D721Med (cell line): ENCODE data around the gene PPP1R9A.

Experiments used
- DNase-seq: peaks from one replicate; pipeline ENCODE4 v3.0.0; 2011; ENCODE audit warnings: low spot score; ENCODE audit not compliant: insufficient read length
- FAIRE-seq: peaks from 2 replicates; lab custom pipeline; 2011; peaks lifted over from hg19 to GRCh38; lab: Jason Lieb, UNC
- TF ChIP-seq, protein P1 (sequence below): IDR thresholded peaks from 2 replicates; pipeline ENCODE4 v1.5.1; 2012; ENCODE audit warnings: mild to moderate bottlenecking, control low read depth; ENCODE audit not compliant: insufficient read depth; ENCODE audit errors: missing control alignments

Gene PPP1R9A

DNA sequence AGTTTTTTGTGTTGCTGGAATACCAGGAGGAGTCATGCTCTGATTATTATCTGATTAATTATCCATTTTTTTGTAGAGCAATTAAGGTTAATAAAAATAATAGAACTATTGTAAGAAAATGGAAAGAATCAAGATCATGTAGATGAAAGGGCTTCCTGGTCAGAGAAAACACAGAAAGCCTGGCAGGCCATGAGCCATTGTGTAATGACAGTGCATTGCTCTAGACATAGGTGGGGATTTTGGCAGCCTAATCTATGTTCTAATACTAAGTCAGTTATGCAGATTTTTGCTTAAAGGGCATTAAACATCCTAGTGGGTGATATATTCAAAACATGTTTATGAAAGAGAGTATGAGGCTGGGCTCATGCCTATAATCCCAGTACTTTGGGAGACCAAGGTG is 198.2 kb downstream of the PPP1R9A start:
- TF ChIP-seq, protein P1, sequence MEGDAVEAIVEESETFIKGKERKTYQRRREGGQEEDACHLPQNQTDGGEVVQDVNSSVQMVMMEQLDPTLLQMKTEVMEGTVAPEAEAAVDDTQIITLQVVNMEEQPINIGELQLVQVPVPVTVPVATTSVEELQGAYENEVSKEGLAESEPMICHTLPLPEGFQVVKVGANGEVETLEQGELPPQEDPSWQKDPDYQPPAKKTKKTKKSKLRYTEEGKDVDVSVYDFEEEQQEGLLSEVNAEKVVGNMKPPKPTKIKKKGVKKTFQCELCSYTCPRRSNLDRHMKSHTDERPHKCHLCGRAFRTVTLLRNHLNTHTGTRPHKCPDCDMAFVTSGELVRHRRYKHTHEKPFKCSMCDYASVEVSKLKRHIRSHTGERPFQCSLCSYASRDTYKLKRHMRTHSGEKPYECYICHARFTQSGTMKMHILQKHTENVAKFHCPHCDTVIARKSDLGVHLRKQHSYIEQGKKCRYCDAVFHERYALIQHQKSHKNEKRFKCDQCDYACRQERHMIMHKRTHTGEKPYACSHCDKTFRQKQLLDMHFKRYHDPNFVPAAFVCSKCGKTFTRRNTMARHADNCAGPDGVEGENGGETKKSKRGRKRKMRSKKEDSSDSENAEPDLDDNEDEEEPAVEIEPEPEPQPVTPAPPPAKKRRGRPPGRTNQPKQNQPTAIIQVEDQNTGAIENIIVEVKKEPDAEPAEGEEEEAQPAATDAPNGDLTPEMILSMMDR, result no peak
- DNase-seq (no peak), FAIRE-seq (no peak)

DNA sequence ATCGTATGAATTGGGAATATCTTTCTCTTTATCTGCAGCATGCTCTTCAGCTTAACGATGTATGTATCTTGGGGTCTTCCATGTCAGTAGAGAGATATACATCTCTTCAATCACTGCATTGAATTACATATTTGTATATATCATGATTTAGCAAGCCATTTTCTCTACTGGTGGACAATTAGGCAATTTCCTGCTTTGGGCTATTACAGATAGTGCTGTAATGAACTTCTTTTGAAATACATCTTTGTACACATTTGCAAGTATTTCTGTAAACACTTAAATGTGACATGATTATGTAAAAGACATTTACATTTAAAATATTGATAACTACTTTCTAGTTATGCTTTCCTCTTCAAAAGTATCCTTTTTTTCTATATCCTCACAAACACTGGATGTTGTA is 199.0 kb downstream of the PPP1R9A start:
- no peak for FAIRE-seq
- no peak for DNase-seq
- TF ChIP-seq, protein P1, result no peak

DNA sequence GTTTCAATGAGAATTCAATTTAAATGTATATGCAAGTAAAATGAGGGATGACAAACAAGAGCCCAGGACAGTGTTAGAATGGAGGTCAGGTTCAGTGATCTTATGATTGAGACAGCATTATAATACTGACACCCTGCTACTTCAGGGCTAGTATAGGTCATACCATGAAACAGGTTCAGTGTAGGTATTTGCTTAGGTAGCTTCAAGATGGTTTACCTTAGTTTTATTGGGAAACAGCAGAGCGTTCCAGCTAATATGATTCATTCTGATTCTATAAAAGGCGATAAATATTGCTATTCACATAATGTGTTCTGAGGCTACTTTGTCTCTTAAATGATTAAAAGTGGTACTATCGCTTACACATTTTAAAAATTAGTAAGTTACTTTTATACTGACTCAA is 203.3 kb downstream of the PPP1R9A start:
- no peak for DNase-seq
- TF ChIP-seq, protein P1, result no peak
- FAIRE-seq, result no peak

DNA sequence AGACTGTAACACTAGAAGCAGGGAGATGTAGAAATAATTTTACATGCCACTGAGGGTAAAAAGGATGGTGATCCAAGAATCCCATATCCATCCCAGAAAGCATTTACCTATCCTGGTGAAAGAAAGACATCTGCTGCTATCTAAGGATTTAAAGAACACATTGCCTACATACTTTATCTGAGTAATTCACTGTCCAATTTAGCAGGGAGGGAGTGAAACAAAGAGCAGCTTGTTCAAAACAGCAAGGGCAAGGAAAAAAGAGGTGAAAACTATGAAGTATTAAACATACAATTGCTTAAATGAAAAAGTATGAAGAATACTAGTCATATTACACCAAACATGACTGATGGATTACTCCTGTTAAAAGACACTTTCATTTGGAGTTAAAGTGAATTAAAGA is 206.2 kb downstream of the PPP1R9A start:
- FAIRE-seq, result no peak
- no peak for DNase-seq
- TF ChIP-seq, protein P1, result no peak

DNA sequence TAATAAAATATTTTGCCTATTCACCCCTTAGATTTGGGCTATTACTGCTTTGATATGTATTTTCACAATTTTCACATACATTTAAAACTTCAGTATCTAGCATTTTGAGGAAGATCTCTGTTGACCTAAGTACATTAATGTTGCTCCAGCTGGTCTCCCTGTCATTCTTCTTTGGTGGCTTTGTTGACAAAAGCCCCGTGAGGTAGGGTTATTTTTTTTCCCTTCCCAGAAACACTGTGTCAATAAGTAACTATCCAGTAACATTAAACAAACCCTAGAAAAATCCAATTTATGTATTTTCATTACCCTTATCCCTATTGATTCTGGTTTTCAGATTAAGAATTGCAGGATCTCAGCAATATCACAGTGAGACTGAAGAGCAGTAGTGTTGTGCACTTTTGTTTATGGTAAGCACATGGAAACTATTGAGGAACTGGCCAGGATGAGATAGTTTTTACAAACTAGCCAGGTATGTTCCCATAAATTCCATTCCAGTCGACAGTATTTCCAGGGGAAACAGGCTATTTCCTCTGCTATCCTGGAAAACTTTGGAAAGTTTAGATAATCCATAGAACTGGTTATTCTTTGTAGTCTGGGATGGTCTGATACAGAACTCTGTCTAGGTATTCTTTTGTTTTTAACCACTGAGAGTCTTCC is 218.8 kb downstream of the PPP1R9A start:
- no peak for DNase-seq
- no peak for FAIRE-seq
- TF ChIP-seq, protein P1, result no peak

DNA sequence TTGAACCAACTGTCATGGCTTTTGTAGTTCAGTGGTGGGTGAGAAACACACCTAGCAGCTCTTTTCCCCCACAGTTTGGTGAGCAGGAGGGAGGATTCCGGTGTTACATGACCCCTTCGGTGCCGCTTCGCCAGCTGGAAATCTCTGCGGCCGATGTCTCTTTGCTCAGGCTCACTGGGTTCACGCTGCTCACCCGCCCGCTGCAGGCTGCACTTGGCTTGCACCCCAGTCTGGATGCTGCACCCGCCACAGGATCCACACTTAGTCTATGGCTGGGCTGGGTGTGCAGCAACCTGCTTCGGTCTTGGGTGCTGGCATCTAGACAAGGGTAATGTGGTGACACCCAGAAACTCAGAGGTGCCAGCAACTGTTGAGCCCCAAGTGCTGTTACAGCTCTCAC is 225.1 kb downstream of the PPP1R9A start:
- FAIRE-seq, result no peak
- DNase-seq, result no peak
- TF ChIP-seq, protein P1, result no peak

DNA sequence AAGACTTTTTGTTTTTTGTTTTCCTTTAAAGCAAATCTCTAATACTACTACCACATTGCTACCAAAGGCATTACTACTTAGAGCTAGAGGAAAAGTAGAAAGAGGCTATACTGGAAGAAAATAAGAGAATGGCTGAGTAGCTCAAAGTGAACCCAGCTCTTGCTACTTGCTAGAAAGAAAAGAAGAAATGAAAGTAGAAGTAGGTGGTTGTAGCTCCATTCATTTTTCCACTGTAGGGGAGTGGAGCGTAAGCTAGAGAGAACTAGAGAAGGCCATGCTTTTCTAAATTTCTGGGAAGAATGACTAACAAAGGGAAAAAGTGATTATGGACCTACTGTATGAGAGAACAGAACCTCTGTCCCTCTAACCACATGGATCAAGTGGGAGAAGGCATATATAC is 232.5 kb downstream of the PPP1R9A start:
- DNase-seq, result no peak
- TF ChIP-seq, protein P1, result no peak
- FAIRE-seq, result no peak
